Activated B cell treated with CpG ODN at 0.5 μM for 24 hours (primary cell): ENCODE measurements around the gene SARNP. TPM values are rescaled to one million over a fixed set of nuclear protein-coding genes. Genes with fewer than 3 reads are reported as not detected.

Experiments
- ATAC-seq: fragments of 200-7000 bp; cut with Tn5 transposase; one replicate; pipeline ENCODE4 v1.10.0; 2021; ENCODE audit warnings: low read depth, mild to moderate bottlenecking, moderate library complexity
- CTCF ChIA-PET: fragments of 350-600 bp; sonication (Branson Sonifier 250); formaldehyde crosslinking; loops from one replicate; lab custom pipeline; 2021; ENCODE audit warnings: antibody characterized with exemption; lab: Charles Lee
- POLR2A ChIA-PET: fragments of 350-600 bp; sonication (Branson Sonifier 250); formaldehyde crosslinking; loops from one replicate; lab custom pipeline; 2021; ENCODE audit warnings: antibody characterized with exemption; lab: Charles Lee
- DNase-seq: peaks from one replicate; pipeline ENCODE4 v3.0.0; 2022
- H3K27ac Mint-ChIP-seq: one replicate; pipeline ENCODE4 v1.8.0; 2020; ENCODE audit warnings: mixed read lengths
- H3K27me3 Mint-ChIP-seq: one replicate; pipeline ENCODE4 v1.8.0; 2021; ENCODE audit warnings: mixed read lengths
- H3K36me3 Mint-ChIP-seq: one replicate; pipeline ENCODE4 v1.8.0; 2021; ENCODE audit warnings: low read depth, mixed read lengths
- H3K4me1 Mint-ChIP-seq: one replicate; pipeline ENCODE4 v1.8.0; 2021; ENCODE audit warnings: mixed read lengths
- H3K4me3 Mint-ChIP-seq: one replicate; pipeline ENCODE4 v1.8.0; 2020; ENCODE audit warnings: mild to moderate bottlenecking, mixed read lengths
- H3K9me3 Mint-ChIP-seq: one replicate; pipeline ENCODE4 v1.8.0; 2020; ENCODE audit warnings: mixed read lengths
- CTCF ChIP-seq: fragments of 200-600 bp; IDR thresholded peaks from one replicate; pipeline ENCODE4 v1.8.0; 2022; ENCODE audit warnings: antibody characterized with exemption, mild to moderate bottlenecking
- intact Hi-C: fragments of 100-400 bp; cut with micrococcal nuclease; formaldehyde crosslinking; loops from one replicate; pipeline ENCODE4 v1.15.1; 2024
- total RNA-seq: library from RNA; stranded (reverse); gene quantifications from 2 replicates; pipeline ENCODE4 v1.2.3, GENCODE V29; 2022

SARNP gene
- total RNA-seq, 1 donor from 2014 or later: 53.6 TPM

GRCh38 chr12:55726971-55727370 lies 90.6 kb downstream of the SARNP start:
- no peak for TF ChIP-seq CTCF
- Mint-ChIP-seq H3K4me3 (peak overlapping the region; percentile 89), H3K27ac (peak overlapping the region; percentile 67), H3K4me1 (peaks cover 37% of the 10 kb centered on the region), H3K9me3 (no peaks in the 10 kb centered on the region), H3K36me3 (peaks cover 28% of the 10 kb centered on the region), H3K27me3 (no peaks in the 10 kb centered on the region)
- POLR2A ChIA-PET: interaction anchor here (1.2 kb wide), 1 partner anchor 11 kb away, joined by 5 read pairs; the partner anchor contains the start of gene BLOC1S1
- no peak for DNase-seq
- intact Hi-C loops: no loop called here
- CTCF ChIA-PET: interaction anchor here (1.6 kb wide), 1 partner anchor 11 kb away, joined by 4 read pairs; no protein-coding TSS in a partner anchor
- no peak for ATAC-seq

GRCh38 chr12:55725556-55725955 lies 92.0 kb downstream of the SARNP start:
- no peaks in the 10 kb centered on the region for H3K9me3 Mint-ChIP-seq
- no peak overlapping the region for H3K4me3 Mint-ChIP-seq
- CTCF ChIA-PET: interaction anchor here (1.3 to 4.2 kb wide), 3 partner anchors 12 to 72 kb away, joined by 3 to 51 read pairs (median 5); no protein-coding TSS in a partner anchor
- no peak for ATAC-seq
- H3K36me3 Mint-ChIP-seq: peaks cover 28% of the 10 kb centered on the region
- DNase-seq: no peak
- intact Hi-C loops: no loop called here
- peaks cover 34% of the 10 kb centered on the region for H3K4me1 Mint-ChIP-seq
- no peaks in the 10 kb centered on the region for H3K27me3 Mint-ChIP-seq
- TF ChIP-seq CTCF: no peak
- no peak overlapping the region for H3K27ac Mint-ChIP-seq
- POLR2A ChIA-PET: interaction anchor here (0.6 to 2.3 kb wide), 3 partner anchors 10 to 414 kb away, joined by 3 to 9 read pairs (median 9); partner anchors contain the start of gene BLOC1S1

- Mint-ChIP-seq H3K27ac (peak overlapping the region; percentile 9), H3K9me3 (no peaks in the 10 kb centered on the region), H3K4me3 (no peak overlapping the region), H3K36me3 (peaks cover 30% of the 10 kb centered on the region), H3K27me3 (no peaks in the 10 kb centered on the region), H3K4me1 (peaks cover 28% of the 10 kb centered on the region)
- no peak for ATAC-seq
- intact Hi-C loops: loop anchor here (1.0 kb wide), 1 partner anchor 12 kb away; no protein-coding TSS in a partner anchor
- CTCF ChIA-PET: interaction anchor here (1.0 to 4.2 kb wide), 5 partner anchors 12 to 216 kb away, joined by 3 to 51 read pairs (median 3); no protein-coding TSS in a partner anchor
- DNase-seq: no peak
- TF ChIP-seq CTCF: no peak
- POLR2A ChIA-PET: interaction anchor here (0.6 to 2.3 kb wide), 5 partner anchors 9 to 414 kb away, joined by 3 to 9 read pairs (median 4); partner anchors contain the start of gene BLOC1S1
These were observed 92.6 kb downstream of the SARNP start for GRCh38 chr12:55724940-55725309.

- Mint-ChIP-seq H3K4me3 (no peak overlapping the region), H3K4me1 (peaks cover 22% of the 10 kb centered on the region), H3K9me3 (no peaks in the 10 kb centered on the region), H3K36me3 (peaks cover 30% of the 10 kb centered on the region), H3K27ac (peak overlapping the region; percentile 9), H3K27me3 (no peaks in the 10 kb centered on the region)
- no peak for TF ChIP-seq CTCF
- DNase-seq (no peak), ATAC-seq (peak; percentile 45)
- ChIA-PET POLR2A (interaction anchor here (1.0 to 2.3 kb wide), 4 partner anchors 9 to 51 kb away, joined by 3 to 9 read pairs (median 6); partner anchors contain the start of gene BLOC1S1), CTCF (interaction anchor here (1.0 to 4.2 kb wide), 5 partner anchors 13 to 216 kb away, joined by 3 to 51 read pairs (median 3); no protein-coding TSS in a partner anchor)
- intact Hi-C loops: loop anchor here (1.0 kb wide), 1 partner anchor 13 kb away; no protein-coding TSS in a partner anchor
These were observed 93.1 kb downstream of the SARNP start for GRCh38 chr12:55724226-55724939.
